Kidney capillary endothelial cell (primary cell): ENCODE measurements around the gene OPA1.

ENCODE experiments used
- DNase-seq: peaks from one replicate; pipeline ENCODE4 v3.0.0-alpha.2; 2018; ENCODE audit warnings: low spot score

The OPA1 gene

DNA sequence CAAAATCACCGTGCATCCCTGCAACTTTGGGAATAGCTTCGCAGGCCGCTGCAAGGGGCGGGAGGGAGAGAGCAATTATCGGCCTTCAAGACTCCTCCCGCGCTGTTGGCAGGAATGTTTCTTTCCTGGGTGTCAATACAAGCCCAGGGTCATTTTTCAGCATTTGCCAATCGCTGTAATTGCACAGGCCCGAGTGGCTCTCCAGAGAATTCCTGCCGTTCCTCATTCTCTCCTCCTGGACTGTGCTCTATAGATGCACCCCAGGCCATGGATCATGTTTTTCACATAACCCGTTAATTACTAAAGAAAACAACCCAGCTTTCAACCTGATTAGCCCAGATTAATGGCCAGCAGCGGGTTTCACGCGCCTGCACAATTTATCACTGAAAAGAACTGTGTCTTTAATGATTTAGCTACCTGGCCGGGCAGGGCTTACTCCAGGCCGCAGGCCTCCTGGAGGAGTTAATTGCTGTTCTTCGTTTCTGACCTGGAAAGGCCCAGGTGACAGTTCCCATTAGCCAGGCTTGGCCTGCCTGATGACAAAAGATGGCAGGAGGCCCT is 144.3 kb downstream of the OPA1 start:
- no peak for DNase-seq

DNA sequence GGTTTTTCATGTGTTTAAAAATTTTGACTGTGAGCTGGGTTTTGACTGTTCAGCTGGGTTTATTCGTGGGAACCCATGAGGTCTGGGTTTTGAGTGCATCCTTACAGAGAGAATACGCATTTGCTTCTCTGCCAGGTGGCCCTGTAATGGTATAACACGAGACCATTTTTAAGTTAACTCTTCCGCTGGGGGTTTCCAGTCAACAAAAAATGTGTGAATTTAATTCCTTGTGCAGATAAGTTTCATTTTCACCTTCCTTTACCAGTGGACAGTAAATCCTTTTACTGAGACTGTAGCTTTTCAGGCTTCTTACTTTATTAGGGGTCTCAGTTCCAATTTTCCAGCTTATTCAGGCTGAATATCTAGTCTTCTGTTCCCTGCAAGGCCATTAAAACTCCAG is 149.6 kb downstream of the OPA1 start:
- DNase-seq, result no peak

DNA sequence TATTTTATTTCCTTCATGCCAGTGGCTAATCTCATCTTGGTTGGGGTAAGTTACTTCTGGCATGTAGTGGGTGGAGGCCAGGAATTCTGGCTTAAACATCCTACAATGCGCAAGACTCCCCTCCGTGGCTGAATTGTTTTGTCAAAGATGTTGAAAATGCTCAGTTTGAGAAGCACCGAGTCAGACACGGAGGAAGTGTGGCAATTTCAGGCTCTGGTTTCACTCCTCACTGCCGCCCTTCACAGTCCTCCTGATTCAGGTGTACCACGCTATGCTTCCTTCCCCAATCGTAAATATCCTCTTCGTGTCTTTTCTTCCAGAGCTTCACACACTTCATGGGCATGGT is 150.7 kb downstream of the OPA1 start:
- no peak for DNase-seq

DNA sequence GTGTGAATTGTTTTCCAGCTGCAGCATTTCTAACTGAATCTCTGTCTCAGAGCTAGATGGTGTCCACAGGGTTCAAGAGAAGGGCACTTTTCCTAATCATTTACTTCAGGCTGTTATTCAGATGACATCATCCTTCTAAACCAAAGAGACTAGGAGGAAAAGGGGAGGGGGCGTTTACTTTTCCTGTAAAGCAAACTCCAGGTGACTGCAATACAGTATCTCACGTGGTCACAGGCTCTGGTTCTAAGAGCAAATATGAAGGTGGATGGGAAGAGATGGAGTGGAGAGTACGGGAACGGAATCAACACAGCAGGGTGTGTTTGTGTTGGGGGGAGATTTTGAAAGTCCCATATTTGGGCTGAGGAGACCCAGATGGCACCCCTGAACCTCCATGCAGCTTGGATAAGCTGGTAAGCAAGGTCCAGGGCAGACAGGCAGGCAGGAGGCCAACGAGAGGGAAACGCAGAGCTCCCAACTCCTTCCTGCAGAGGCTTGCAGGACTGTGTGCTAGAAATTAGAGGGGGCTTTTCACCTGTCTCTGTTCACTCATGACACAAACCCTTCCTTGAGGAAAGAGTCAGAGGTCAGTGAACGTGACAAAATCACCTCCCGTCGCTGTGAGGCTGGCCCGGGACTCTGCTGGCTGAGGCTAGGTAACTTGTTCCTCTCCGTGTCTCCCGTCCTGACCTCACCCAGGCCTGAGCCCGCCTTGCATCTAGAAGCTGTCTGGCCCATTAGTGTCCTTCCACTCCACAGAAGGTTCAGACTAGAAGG is 151.2 kb downstream of the OPA1 start:
- DNase-seq, result no peak

DNA sequence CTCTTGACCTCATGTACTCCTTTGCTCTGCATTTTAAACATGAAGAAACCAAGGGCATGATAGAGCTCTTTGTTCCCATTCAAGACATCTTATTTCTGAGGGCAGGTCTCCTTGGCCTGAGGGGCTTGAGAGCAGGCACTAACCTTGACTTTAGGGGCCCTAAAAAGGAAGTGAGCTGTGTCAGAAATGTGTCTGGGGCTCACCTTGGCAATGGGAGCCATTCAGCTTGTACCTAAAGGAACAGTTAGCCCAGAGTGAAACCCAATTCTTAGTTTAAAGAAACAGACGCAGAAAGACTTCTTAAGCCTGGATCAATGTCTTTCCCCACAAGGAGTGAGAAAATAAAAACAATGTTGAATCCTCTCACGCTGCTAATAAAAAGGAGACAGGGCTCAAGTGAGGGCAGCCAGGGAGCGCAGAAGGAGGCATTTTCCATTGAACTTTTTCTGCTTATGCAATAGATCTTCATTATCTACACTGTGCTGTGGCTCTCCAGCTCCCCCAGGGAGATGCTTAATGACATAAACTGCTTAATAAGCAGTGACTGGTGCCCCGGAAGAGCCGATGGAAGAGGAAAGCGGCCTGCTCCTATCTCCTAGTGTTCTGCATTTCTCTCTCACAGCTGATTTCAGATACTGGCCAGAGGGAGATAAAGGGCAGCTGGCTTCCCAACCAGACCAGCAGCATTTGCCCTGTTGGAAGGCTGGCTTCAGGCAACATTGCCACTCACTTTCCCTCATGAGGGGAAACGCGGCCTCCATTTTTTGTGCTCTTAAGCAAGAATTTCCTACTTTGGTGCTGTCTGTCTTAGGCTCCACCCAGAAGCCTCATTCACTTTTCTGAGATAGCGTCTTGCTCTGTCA is 152.0 kb downstream of the OPA1 start:
- no peak for DNase-seq

DNA sequence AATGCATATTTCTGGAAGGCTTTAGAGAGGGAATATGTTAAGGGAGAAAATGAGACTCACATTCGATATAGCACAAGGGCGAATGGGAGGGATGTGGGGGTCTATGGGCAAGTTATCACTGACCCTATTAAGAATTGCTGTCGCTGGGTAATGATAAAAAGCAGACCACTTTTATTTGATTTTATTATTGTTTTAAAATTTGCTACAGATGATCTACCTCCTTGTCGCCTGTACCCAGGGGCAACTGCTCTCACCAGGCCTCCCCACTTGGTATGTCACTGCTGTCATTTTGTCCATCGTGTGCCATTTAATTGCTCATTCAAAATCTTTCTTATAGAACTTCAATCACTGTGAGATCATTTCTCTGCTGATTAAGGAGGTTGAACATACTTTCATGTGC is 153.8 kb downstream of the OPA1 start:
- no peak for DNase-seq
